HepG2 (cell line): Measurements from ENCODE around the gene NAP1L1. TPM values are rescaled to one million over a fixed set of nuclear protein-coding genes. Genes with fewer than 3 reads are reported as not detected.

ENCODE experiments used
- CENPT ChIP-seq: sonication (generic); formaldehyde crosslinking; IDR thresholded peaks from 2 replicates; pipeline ENCODE4 v1.8.0; 2022; ENCODE audit warnings: low read depth, mild to moderate bottlenecking, moderate library complexity, missing genetic modification reagents
- GABPB1 ChIP-seq: IDR thresholded peaks from 2 replicates; pipeline ENCODE4 v1.6.1; 2016; ENCODE audit warnings: mild to moderate bottlenecking, missing genetic modification reagents, moderate library complexity, missing compliant biosample characterization
- HNF1A ChIP-seq, 2 experiments: sonication (generic) in 1 of 2; formaldehyde crosslinking in 1 of 2; IDR thresholded peaks; 2 replicates each; pipeline versions ENCODE4 v1.4.0 to v1.6.1; 2016 to 2020; ENCODE audit warnings: borderline replicate concordance in 1 of 2, low read depth in 1 of 2, mild to moderate bottlenecking in 1 of 2, missing genetic modification reagents in 1 of 2
- HOXA7 ChIP-seq: sonication (generic); formaldehyde crosslinking; IDR thresholded peaks from 2 replicates; pipeline ENCODE4 v1.8.1; 2022; ENCODE audit warnings: mild to moderate bottlenecking, missing genetic modification reagents, moderate library complexity
- KMT2A ChIP-seq: sonication (generic); formaldehyde crosslinking; IDR thresholded peaks from 2 replicates; pipeline ENCODE4 v1.4.0; 2020; ENCODE audit warnings: missing genetic modification reagents
- MLXIP ChIP-seq: sonication (generic); formaldehyde crosslinking; IDR thresholded peaks from 2 replicates; pipeline ENCODE4 v1.9.0; 2021; ENCODE audit warnings: missing genetic modification reagents, borderline replicate concordance
- MXD1 ChIP-seq: sonication (generic); formaldehyde crosslinking; IDR thresholded peaks from 2 replicates; pipeline ENCODE4 v1.4.0; 2020; ENCODE audit warnings: mild to moderate bottlenecking, missing genetic modification reagents
- PHF21A ChIP-seq: sonication (generic); formaldehyde crosslinking; IDR thresholded peaks from 2 replicates; pipeline ENCODE4 v1.5.0; 2020; ENCODE audit warnings: mild to moderate bottlenecking, missing genetic modification reagents
- SRSF1 ChIP-seq: fragments of 200-400 bp; formaldehyde crosslinking; optimal IDR thresholded peaks from 2 replicates; pipeline ENCODE3; 2017; ENCODE audit warnings: mild to moderate bottlenecking, low read depth, low read length, moderate library complexity
- SRSF4 ChIP-seq: fragments of 200-400 bp; formaldehyde crosslinking; IDR thresholded peaks from one replicate; pipeline ENCODE4 v1.6.1; 2018; ENCODE audit warnings: mild to moderate bottlenecking, low read depth, low read length, moderate library complexity; ENCODE audit not compliant: poor library complexity, severe bottlenecking
- TARDBP ChIP-seq: sonication (generic); formaldehyde crosslinking; IDR thresholded peaks from 2 replicates; pipeline ENCODE4 v1.8.0; 2022; ENCODE audit warnings: mild to moderate bottlenecking, missing genetic modification reagents
- THAP8 ChIP-seq: sonication (generic); formaldehyde crosslinking; IDR thresholded peaks from 2 replicates; pipeline ENCODE4 v1.5.1; 2020; ENCODE audit warnings: missing genetic modification reagents, mild to moderate bottlenecking, borderline replicate concordance
- ZBTB3 ChIP-seq: sonication (generic); formaldehyde crosslinking; IDR thresholded peaks from 2 replicates; pipeline ENCODE4 v1.4.0; 2020; ENCODE audit warnings: low read depth, mild to moderate bottlenecking, moderate library complexity, missing genetic modification reagents, borderline replicate concordance
- ZBTB37 ChIP-seq: sonication (generic); formaldehyde crosslinking; IDR thresholded peaks from 2 replicates; pipeline ENCODE4 v1.4.0; 2020; ENCODE audit warnings: mild to moderate bottlenecking, missing genetic modification reagents
- ZNF225 ChIP-seq: sonication (generic); formaldehyde crosslinking; IDR thresholded peaks from 2 replicates; pipeline ENCODE4 v1.4.0; 2020; ENCODE audit warnings: mild to moderate bottlenecking, missing genetic modification reagents
- ZNF335 ChIP-seq: sonication (generic); formaldehyde crosslinking; IDR thresholded peaks from 2 replicates; pipeline ENCODE4 v1.4.0; 2020; ENCODE audit warnings: missing genetic modification reagents
- ZNF432 ChIP-seq: sonication (generic); formaldehyde crosslinking; IDR thresholded peaks from 2 replicates; pipeline ENCODE4 v1.5.0; 2020; ENCODE audit warnings: missing genetic modification reagents, mild to moderate bottlenecking, borderline replicate concordance
- ZNF572 ChIP-seq: sonication (generic); formaldehyde crosslinking; IDR thresholded peaks from 2 replicates; pipeline ENCODE4 v1.5.1; 2020; ENCODE audit warnings: mild to moderate bottlenecking, missing genetic modification reagents
- polyA plus RNA-seq, 8 experiments: library from polyadenylated mRNA; depleted of rRNA in 3 of 8; stranded (reverse) in 7 of 8; unstranded in 1 of 8; fragments of >200 nt; fragmentation: Illumina TruSeq in 4 of 8; extraction: Trizol in 4 of 8; gene quantifications; 2 replicates each; pipeline versions ENCODE4 v1.2.1 to v1.2.3, GENCODE V29; 2011 to 2016; ENCODE audit warnings: low read depth in 4 of 8, missing spikeins in 1 of 8, mixed read lengths in 1 of 8; ENCODE audit not compliant: insufficient read depth in 1 of 8
- total RNA-seq, 5 experiments: library from RNA; depleted of rRNA; stranded (reverse); fragments of >200 nt; fragmentation: Illumina TruSeq; extraction: Trizol; gene quantifications; 2 replicates each; pipeline ENCODE4 v1.2.3, GENCODE V29; 2016; ENCODE audit warnings: low read depth in 1 of 5

Gene NAP1L1
- total and polyA plus RNA-seq, 2 of the 13 experiments (the other 11 are each of a cell fraction or from before 2014, with no cell fraction given), result 207 to 309 TPM

GRCh38 chr12:76030341-76031080 lies 54.0 kb downstream of the NAP1L1 start (continued):
- TF ChIP-seq KMT2A (CRISPR knock-in tag) (peak; percentile 22; the same call in 1 of the 2 replicates), HOXA7 (CRISPR knock-in tag) (no peak), PHF21A (CRISPR knock-in tag) (no peak), ZNF225 (no peak), MXD1 (CRISPR knock-in tag) (0 out of 2 replicates have a peak, but pooled peaks have one; percentile 17), SRSF4 (peak; percentile 94), ZNF572 (CRISPR knock-in tag) (0 out of 2 replicates have a peak, but pooled peaks have one; percentile 31), ZBTB3 (0 out of 2 replicates have a peak, but pooled peaks have one; percentile 43), SRSF1 (peak; percentile 31), CENPT (CRISPR knock-in tag) (0 out of 2 replicates have a peak, but pooled peaks have one; percentile 15), TARDBP (CRISPR knock-in tag) (no peak), MLXIP (CRISPR knock-in tag) (no peak), HNF1A (IDR thresholded peaks at IDR 0.05; ENCODE audit: low read depth) (no peak), HNF1A (CRISPR knock-in tag; IDR thresholded peaks at IDR 0.05; ENCODE audit: borderline replicate concordance) (peak; percentile 24; the same call in 1 of the 2 replicates), ZNF335 (CRISPR knock-in tag) (no peak), GABPB1 (no peak; the same call in 1 of the 2 replicates), ZNF432 (CRISPR knock-in tag) (0 out of 2 replicates have a peak, but pooled peaks have one; percentile 21), ZBTB37 (CRISPR knock-in tag) (no peak), THAP8 (CRISPR knock-in tag) (no peak)
